Measurements from ENCODE around the gene RCSD1. TPM values are rescaled to one million over a fixed set of nuclear protein-coding genes. Genes with fewer than 3 reads are reported as not detected.

The RCSD1 gene
- total and polyA plus RNA-seq, 8 donors, result 6.0 to 43.7 (median 19.7) TPM

DNA sequence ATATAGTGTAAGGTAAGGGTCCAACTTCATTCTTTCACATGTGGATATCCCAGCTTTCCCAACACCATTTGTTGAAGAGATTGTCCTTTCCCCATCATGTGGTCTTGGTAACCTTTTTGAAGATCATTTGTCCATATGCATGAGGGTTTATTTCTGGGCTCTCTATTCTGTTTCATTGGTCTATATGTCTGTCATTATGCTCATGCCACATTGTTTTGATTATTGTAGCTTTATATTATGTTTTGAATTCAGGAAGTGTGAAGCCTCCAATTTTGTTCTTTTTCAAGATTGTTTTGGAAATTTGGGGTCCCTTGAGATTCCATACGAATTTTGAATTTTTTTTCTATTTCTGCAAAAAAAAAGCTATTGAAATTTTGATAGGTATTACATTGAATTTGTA lies 15.2 kb upstream of the RCSD1 start:
- no peak for DNase-seq
- Histone ChIP-seq H3K27ac (no peak overlapping the region), H3K27me3 (no peaks in the 10 kb centered on the region), H3K9me3 (peaks cover 0 to 11% (median 0%) of the 10 kb centered on the region in 4 donors), H3K4me3 (no peak overlapping the region), H3K36me3 (no peaks in the 10 kb centered on the region), H3K4me1 (peaks cover 5 to 24% (median 13%) of the 10 kb centered on the region in 4 donors)
- 65 to 87% (median 78%) methylated on average over 1 of the region's 1 CpG for WGBS, 5 donors
- intact Hi-C loops (cut with DNase I; ENCODE audit: low total_unique reads), result loop anchor here (10.0 kb wide), 1 partner anchor 50 kb away; no protein-coding TSS in a partner anchor
- no peak for TF ChIP-seq POLR2A (IDR thresholded peaks at IDR 0.05)
- TF ChIP-seq POLR2AphosphoS5 (IDR thresholded peaks at IDR 0.05), result no peak
- no peak for TF ChIP-seq EP300 (IDR thresholded peaks at IDR 0.05)
- TF ChIP-seq, protein P1, sequence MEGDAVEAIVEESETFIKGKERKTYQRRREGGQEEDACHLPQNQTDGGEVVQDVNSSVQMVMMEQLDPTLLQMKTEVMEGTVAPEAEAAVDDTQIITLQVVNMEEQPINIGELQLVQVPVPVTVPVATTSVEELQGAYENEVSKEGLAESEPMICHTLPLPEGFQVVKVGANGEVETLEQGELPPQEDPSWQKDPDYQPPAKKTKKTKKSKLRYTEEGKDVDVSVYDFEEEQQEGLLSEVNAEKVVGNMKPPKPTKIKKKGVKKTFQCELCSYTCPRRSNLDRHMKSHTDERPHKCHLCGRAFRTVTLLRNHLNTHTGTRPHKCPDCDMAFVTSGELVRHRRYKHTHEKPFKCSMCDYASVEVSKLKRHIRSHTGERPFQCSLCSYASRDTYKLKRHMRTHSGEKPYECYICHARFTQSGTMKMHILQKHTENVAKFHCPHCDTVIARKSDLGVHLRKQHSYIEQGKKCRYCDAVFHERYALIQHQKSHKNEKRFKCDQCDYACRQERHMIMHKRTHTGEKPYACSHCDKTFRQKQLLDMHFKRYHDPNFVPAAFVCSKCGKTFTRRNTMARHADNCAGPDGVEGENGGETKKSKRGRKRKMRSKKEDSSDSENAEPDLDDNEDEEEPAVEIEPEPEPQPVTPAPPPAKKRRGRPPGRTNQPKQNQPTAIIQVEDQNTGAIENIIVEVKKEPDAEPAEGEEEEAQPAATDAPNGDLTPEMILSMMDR (IDR thresholded peaks at IDR 0.05), result no peak

DNA sequence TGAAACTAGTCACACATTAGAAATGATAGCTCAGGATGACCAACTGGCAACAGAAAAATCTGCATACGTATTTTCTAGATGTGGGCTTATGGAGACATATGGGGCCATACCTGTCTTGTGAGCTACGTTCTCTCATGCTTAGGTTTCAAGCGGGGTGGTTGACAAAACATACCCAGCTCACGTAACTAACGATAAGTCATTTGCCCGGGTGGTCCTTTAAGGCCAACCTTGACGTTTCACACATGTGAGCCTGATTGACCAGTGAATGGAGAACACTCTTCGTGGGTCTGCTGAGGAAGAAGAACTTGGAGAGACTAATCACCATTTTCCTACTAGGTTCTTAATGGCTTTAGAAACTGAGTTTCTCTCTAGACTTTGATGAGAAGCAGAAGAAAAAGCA lies 13.5 kb upstream of the RCSD1 start:
- no peak for DNase-seq
- Histone ChIP-seq H3K4me1 (peaks cover 5 to 28% (median 16%) of the 10 kb centered on the region in 4 donors), H3K36me3 (no peaks in the 10 kb centered on the region), H3K27me3 (no peaks in the 10 kb centered on the region), H3K9me3 (peaks cover 0 to 11% (median 0%) of the 10 kb centered on the region in 4 donors), H3K4me3 (no peak overlapping the region), H3K27ac (peak overlapping the region in 4 of 5 donors; percentile 52 to 83 (median 73))
- intact Hi-C loops (cut with DNase I; ENCODE audit: low total_unique reads), result loop anchor here (10.0 kb wide), 1 partner anchor 48 kb away; no protein-coding TSS in a partner anchor
- no peak for TF ChIP-seq POLR2AphosphoS5 (IDR thresholded peaks at IDR 0.05)
- TF ChIP-seq, protein P1 (IDR thresholded peaks at IDR 0.05), result no peak
- no peak for TF ChIP-seq POLR2A (IDR thresholded peaks at IDR 0.05)
- no peak for TF ChIP-seq EP300 (IDR thresholded peaks at IDR 0.05)
- 85 to 92% (median 90%) methylated on average over 8 of the region's 8 CpGs for WGBS, 5 donors

DNA sequence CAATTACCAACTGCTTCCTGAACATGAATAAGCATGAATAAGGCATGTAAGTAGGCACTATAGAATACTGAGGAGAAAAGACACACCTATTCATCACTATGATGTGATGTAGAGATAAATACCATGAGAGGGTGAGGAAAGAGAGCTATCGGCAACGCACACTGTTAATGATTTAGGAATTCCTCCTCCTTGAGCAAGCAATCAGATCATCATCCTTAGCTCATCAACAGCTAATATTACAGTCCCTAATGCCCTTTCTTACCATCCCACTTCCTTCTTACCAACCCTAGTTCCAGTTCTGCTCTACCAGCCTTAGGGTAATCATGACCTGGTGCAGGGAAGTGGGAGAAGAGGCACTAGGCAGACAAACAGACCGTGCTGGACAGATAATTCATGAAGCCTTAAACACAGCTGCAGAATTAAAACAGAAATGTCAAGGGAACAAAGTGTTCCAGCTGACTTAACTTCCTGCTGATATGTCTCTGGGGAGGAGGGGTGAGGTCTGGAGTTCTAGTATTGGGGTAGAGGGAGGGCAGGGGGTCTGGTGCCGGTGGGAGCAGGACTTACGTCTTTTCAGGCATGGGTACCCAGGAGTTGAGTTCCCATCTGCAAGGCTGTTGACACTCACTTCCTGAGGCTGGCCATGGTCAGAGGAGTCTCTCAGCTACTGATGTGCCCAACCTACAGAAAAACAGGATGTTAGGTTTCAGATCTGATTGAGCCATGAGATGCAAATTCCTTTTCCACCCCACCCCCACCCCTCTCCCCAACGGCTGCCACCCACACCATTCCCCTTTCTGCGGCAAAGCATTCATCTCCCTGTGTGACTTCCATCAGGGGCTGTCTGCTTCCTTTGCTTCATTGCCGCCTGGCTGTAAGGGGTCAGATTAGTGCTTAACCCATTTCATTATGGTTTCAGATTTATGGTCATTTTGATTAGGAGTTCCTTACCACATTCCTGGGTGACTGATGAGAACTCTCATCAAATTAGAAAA lies 12.6 kb upstream of the RCSD1 start:
- TF ChIP-seq EP300 (IDR thresholded peaks at IDR 0.05), result peak; percentile 26
- no peak for TF ChIP-seq POLR2A (IDR thresholded peaks at IDR 0.05)
- peaks cover 0 to 11% (median 0%) of the 10 kb centered on the region in 4 donors for H3K9me3 ChIP-seq
- no peaks in the 10 kb centered on the region for H3K36me3 ChIP-seq
- H3K27ac ChIP-seq, result peak overlapping the region; percentile 37 to 83 (median 69)
- DNase-seq, result peak in 1 of 2 donors; percentile 63
- 32 to 48% (median 41%) methylated on average over 8 of the region's 8 CpGs for WGBS, 5 donors
- intact Hi-C loops (cut with DNase I; ENCODE audit: low total_unique reads), result loop anchor here (10.0 kb wide), 1 partner anchor 47 kb away; no protein-coding TSS in a partner anchor
- H3K27me3 ChIP-seq, result no peaks in the 10 kb centered on the region
- H3K4me1 ChIP-seq, result peaks cover 5 to 28% (median 16%) of the 10 kb centered on the region in 4 donors
- H3K4me3 ChIP-seq, result peak overlapping the region in 1 of 4 donors; percentile 7

DNA sequence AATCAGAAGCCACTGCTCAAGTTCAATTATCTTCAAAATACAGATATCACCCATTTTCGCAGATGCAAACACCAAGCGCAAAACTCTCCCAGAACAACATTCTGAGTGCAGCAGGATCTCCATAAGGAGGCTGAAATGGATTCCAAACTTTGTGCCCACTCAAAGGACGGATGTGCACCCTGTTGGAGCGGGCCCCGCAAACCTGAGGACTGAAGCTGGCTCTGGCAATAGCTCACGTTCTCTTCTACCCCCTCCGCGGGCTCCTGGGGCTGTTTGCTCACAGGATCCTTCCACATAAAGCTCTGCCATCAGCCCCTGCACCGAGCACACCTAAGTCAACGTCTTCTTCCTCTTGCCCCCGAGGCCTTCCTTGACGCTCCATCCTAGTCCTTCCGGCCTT lies 11.7 kb upstream of the RCSD1 start:
- H3K4me1 ChIP-seq, result peaks cover 5 to 28% (median 16%) of the 10 kb centered on the region in 4 donors
- WGBS, 5 donors, result 81 to 88% (median 82%) methylated on average over 13 of the region's 13 CpGs
- no peaks in the 10 kb centered on the region for H3K36me3 ChIP-seq
- intact Hi-C loops (cut with DNase I; ENCODE audit: low total_unique reads), result loop anchor here (10.0 kb wide), 1 partner anchor 46 kb away; no protein-coding TSS in a partner anchor
- H3K9me3 ChIP-seq, result peaks cover 0 to 11% (median 0%) of the 10 kb centered on the region in 4 donors
- peak overlapping the region in 4 of 5 donors; percentile 52 to 83 (median 73) for H3K27ac ChIP-seq
- TF ChIP-seq POLR2AphosphoS5 (IDR thresholded peaks at IDR 0.05), result no peak
- TF ChIP-seq, protein P1 (IDR thresholded peaks at IDR 0.05), result no peak
- TF ChIP-seq POLR2A (IDR thresholded peaks at IDR 0.05), result no peak
- no peak for TF ChIP-seq EP300 (IDR thresholded peaks at IDR 0.05)
- no peak for DNase-seq
- H3K27me3 ChIP-seq, result no peaks in the 10 kb centered on the region
- H3K4me3 ChIP-seq, result no peak overlapping the region

Data from stomach (tissue), 9 donors.